ENCODE data around the gene PTPRJ. TPM values are rescaled to one million over a fixed set of nuclear protein-coding genes. Genes with fewer than 3 reads are reported as not detected.

The PTPRJ gene
- total RNA-seq, 2 donors from 2014 or later, result 26.5 to 37.4 TPM

DNA sequence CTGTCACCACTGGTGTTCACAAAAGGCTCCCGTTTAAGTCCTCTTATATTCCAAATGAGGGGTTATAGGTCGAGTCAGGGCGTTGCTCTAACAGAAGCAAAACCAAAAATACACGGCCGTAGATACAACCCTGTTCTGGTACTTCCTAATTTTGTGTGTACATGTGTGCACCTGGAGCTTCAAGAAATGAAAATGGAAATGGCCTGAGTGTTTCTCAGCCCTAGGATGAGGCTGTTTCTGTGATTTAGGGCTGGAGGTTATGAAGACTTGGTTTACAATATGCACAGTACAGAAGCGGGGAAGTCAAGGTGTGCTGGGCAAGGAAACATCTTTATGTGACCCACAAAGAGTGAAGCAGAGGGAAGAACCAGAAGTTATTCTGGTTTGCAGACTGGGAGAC is 125.8 kb downstream of the PTPRJ start:
- Mint-ChIP-seq H3K36me3 (ENCODE audit: low read depth) (no peaks in the 10 kb centered on the region), H3K4me1 (peaks cover 34% of the 10 kb centered on the region)

DNA sequence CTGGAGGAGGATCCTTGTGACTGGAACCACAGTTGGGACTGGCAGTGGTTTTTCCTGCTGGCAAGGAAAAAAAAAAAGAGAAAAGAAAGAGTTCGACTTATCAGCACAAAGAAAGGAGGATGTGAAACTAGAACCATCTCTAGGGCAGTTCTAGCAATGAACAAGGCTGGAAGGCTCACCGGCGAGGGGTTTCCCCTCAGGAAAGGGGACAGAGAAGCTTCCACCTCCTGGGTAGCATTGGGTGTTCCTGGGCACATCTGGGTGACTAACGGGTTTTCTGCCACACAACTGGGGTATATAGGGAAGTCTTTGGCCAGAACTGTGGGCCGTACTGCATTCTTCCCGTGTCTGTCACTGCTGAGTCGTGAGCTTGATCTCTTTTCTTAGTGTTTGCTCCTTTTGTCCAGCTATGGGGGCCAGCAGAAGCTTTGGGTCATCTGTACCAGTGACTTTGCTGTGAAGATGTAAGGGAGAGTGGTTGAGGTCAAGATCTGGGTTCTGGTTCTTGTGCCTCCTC is 126.9 kb downstream of the PTPRJ start:
- no peaks in the 10 kb centered on the region for H3K27me3 Mint-ChIP-seq (ENCODE audit: insufficient read depth)
- no peak overlapping the region for H3K4me3 ChIP-seq (ENCODE audit: low read length)
- H3K27ac Mint-ChIP-seq, result peak overlapping the region; percentile 36
- no peak for DNase-seq
- no peak overlapping the region for H3K27ac ChIP-seq (ENCODE audit: low read depth, low read length)
- no peak overlapping the region for H3K9ac ChIP-seq (ENCODE audit: extremely low read depth, low read length, poor library complexity, severe bottlenecking)
- H3K36me3 Mint-ChIP-seq (ENCODE audit: low read depth), result no peaks in the 10 kb centered on the region
- no peaks in the 10 kb centered on the region for H3K9me3 ChIP-seq (ENCODE audit: control insufficient read depth, low read length)
- no peaks in the 10 kb centered on the region for H3K27me3 ChIP-seq (ENCODE audit: control insufficient read depth, insufficient read depth, low read length, poor library complexity, severe bottlenecking)
- no peaks in the 10 kb centered on the region for H3K36me3 ChIP-seq (ENCODE audit: control insufficient read depth, insufficient read depth, low read length)
- peaks cover 25% of the 10 kb centered on the region for H3K4me1 Mint-ChIP-seq
- no peak for TF ChIP-seq CTCF (conservative IDR thresholded peaks at IDR 0.05)
- H3K9me3 Mint-ChIP-seq, result no peaks in the 10 kb centered on the region
- 87 to 91% methylated on average over 7 of the region's 7 CpGs for WGBS, 2 experiments (ENCODE audit: insufficient coverage in 1 of 2, insufficient read length in 1 of 2)
- H3K4me1 ChIP-seq (ENCODE audit: control insufficient read depth, insufficient read depth, low read length), result peaks cover 5% of the 10 kb centered on the region
- no peak overlapping the region for H3K4me3 Mint-ChIP-seq

More for the DNA sequence above, 125.8 kb downstream of the PTPRJ start:
- Histone ChIP-seq H3K36me3 (ENCODE audit: control insufficient read depth, insufficient read depth, low read length) (no peaks in the 10 kb centered on the region), H3K4me1 (ENCODE audit: control insufficient read depth, insufficient read depth, low read length) (peaks cover 9% of the 10 kb centered on the region), H3K9ac (ENCODE audit: extremely low read depth, low read length, poor library complexity, severe bottlenecking) (no peak overlapping the region), H3K9me3 (ENCODE audit: control insufficient read depth, low read length) (no peaks in the 10 kb centered on the region), H3K4me3 (ENCODE audit: low read length) (no peak overlapping the region), H3K27ac (ENCODE audit: low read depth, low read length) (no peak overlapping the region), H3K27me3 (ENCODE audit: control insufficient read depth, insufficient read depth, low read length, poor library complexity, severe bottlenecking) (no peaks in the 10 kb centered on the region)
- Mint-ChIP-seq H3K27ac (no peak overlapping the region), H3K27me3 (ENCODE audit: insufficient read depth) (no peaks in the 10 kb centered on the region), H3K4me3 (no peak overlapping the region), H3K9me3 (no peaks in the 10 kb centered on the region)
- no peak for DNase-seq
- TF ChIP-seq CTCF (conservative IDR thresholded peaks at IDR 0.05), result no peak
- WGBS, 2 experiments (ENCODE audit: insufficient coverage in 1 of 2, insufficient read length in 1 of 2), result 91 to 94% methylated on average over 6 of the region's 6 CpGs

GRCh38 chr11:48108231-48109045 is 128.1 kb downstream of the PTPRJ start:
- H3K4me1 Mint-ChIP-seq, result peaks cover 25% of the 10 kb centered on the region
- DNase-seq, result no peak
- 89 to 92% methylated on average over 7 to 11 of the region's 11 CpGs for whole genome bisulfite sequencing, 2 experiments (ENCODE audit: insufficient coverage in 1 of 2, insufficient read length in 1 of 2)
- Histone ChIP-seq H3K27ac (ENCODE audit: low read depth, low read length) (no peak overlapping the region), H3K9me3 (ENCODE audit: control insufficient read depth, low read length) (peaks cover 3% of the 10 kb centered on the region), H3K4me1 (ENCODE audit: control insufficient read depth, insufficient read depth, low read length) (peaks cover 5% of the 10 kb centered on the region), H3K9ac (ENCODE audit: extremely low read depth, low read length, poor library complexity, severe bottlenecking) (no peak overlapping the region), H3K36me3 (ENCODE audit: control insufficient read depth, insufficient read depth, low read length) (peaks cover 4% of the 10 kb centered on the region), H3K27me3 (ENCODE audit: control insufficient read depth, insufficient read depth, low read length, poor library complexity, severe bottlenecking) (no peaks in the 10 kb centered on the region), H3K4me3 (ENCODE audit: low read length) (no peak overlapping the region)
- no peak overlapping the region for H3K4me3 Mint-ChIP-seq
- H3K9me3 Mint-ChIP-seq, result no peaks in the 10 kb centered on the region
- peaks cover 1% of the 10 kb centered on the region for H3K36me3 Mint-ChIP-seq (ENCODE audit: low read depth)
- no peak overlapping the region for H3K27ac Mint-ChIP-seq
- no peak for TF ChIP-seq CTCF (conservative IDR thresholded peaks at IDR 0.05)
- no peaks in the 10 kb centered on the region for H3K27me3 Mint-ChIP-seq (ENCODE audit: insufficient read depth)

All from endodermal cell (in vitro differentiated cells).